ENCODE data around the gene ITGA2. TPM values are rescaled to one million over a fixed set of nuclear protein-coding genes. Genes with fewer than 3 reads are reported as not detected.

ITGA2 gene
- total RNA-seq, 1 donor from 2014 or later: 35.0 TPM

- H3K36me3 ChIP-seq (ENCODE audit: control insufficient read depth, insufficient read depth, low read length): no peaks in the 10 kb centered on the region
- TF ChIP-seq CTCF (IDR thresholded peaks at IDR 0.05; ENCODE audit: insufficient read depth, low read length, severe bottlenecking): no peak
- H3K27me3 ChIP-seq (ENCODE audit: control insufficient read depth, insufficient read depth, low read length): no peaks in the 10 kb centered on the region
- DNase-seq (ENCODE audit: low read depth): peak; percentile 98
- no peak overlapping the region for H3K4me3 ChIP-seq (ENCODE audit: low read depth, low read length)
- no peak for FAIRE-seq
Measured at GRCh38 chr5:53037141-53037859, 48.1 kb downstream of the ITGA2 start.

- no peak overlapping the region for H3K4me3 ChIP-seq (ENCODE audit: low read depth, low read length)
- FAIRE-seq (no peak), DNase-seq (ENCODE audit: low read depth) (peak; percentile 89)
- no peak for TF ChIP-seq CTCF (IDR thresholded peaks at IDR 0.05; ENCODE audit: insufficient read depth, low read length, severe bottlenecking)
- H3K27me3 ChIP-seq (ENCODE audit: control insufficient read depth, insufficient read depth, low read length): no peaks in the 10 kb centered on the region
- H3K36me3 ChIP-seq (ENCODE audit: control insufficient read depth, insufficient read depth, low read length): no peaks in the 10 kb centered on the region
Measured at GRCh38 chr5:53038196-53038847, 49.2 kb downstream of the ITGA2 start.

DNA sequence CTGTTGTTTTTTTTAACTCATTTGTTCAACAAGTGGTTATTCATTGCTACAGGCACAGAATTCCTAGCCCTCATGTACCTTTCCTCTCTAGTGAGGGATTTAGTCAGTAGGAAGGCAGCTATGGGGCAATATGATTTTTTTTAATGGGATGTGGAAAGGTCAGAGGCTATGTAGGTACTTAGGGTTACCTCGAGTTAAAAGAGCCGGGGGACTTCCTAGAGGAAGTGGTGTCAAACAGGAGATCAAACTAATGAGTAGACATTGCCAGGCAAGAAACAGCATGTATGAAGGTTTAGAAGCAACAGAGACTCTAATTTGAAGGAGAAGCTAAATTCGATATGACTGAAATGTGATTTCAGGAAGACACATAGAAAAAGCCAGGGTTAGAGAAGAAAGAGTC is 50.7 kb downstream of the ITGA2 start:
- TF ChIP-seq CTCF (IDR thresholded peaks at IDR 0.05; ENCODE audit: insufficient read depth, low read length, severe bottlenecking): no peak
- H3K4me3 ChIP-seq (ENCODE audit: low read depth, low read length): no peak overlapping the region
- H3K36me3 ChIP-seq (ENCODE audit: control insufficient read depth, insufficient read depth, low read length): peaks cover 1% of the 10 kb centered on the region
- no peaks in the 10 kb centered on the region for H3K27me3 ChIP-seq (ENCODE audit: control insufficient read depth, insufficient read depth, low read length)
- peak; percentile 63 for DNase-seq (ENCODE audit: low read depth)
- FAIRE-seq: no peak

DNA sequence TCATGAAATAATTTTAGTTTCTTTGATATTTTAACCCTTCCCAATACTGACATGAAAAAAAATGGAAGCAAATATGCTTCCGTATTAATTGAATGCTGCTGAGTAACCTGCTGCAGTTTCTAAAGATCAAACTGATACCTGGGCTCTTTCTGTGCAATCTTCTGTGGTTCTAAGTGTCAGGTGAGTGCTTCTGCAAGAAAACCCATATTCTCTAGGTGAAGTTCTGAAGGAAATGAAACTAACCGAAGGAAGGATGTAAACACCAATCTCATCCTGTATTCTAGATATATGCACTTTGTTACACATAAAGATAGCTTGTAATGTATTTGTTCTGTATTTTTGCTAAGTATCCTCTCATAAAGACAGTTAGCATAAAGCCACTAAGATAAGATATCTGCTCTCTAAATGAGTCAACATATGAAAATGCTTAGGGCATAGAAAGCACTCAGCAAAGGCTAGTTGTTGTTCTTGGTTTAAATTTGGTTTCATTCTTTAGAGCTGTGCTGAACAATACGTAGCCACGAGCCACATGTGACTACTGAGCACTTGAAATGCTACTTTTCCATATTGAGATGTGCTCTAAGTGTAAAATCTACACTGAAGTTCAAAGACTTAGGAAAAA is 52.0 kb downstream of the ITGA2 start:
- Histone ChIP-seq H3K27me3 (ENCODE audit: control insufficient read depth, insufficient read depth, low read length) (no peaks in the 10 kb centered on the region), H3K4me3 (ENCODE audit: low read depth, low read length) (no peak overlapping the region), H3K36me3 (ENCODE audit: control insufficient read depth, insufficient read depth, low read length) (peaks cover 1% of the 10 kb centered on the region)
- no peak for DNase-seq (ENCODE audit: low read depth)
- no peak for FAIRE-seq
- no peak for TF ChIP-seq CTCF (IDR thresholded peaks at IDR 0.05; ENCODE audit: insufficient read depth, low read length, severe bottlenecking)

DNA sequence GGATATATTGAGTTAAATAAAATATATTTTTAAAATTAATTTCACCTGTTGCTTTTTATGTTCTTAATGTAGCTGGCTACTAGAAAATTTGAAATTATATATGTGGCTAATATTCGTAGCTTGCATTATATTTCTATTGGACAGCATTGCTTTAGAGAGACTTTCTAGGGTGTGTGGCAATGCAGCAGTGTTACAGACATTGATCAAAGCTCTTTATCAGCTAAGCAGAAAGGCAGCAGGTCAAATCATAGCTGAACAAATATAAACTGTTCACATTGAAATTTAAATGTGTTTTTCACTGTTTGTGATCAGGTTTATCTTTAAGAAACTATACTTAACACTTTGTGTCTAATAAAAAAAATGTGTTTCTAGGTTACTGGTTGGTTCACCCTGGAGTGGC is 52.6 kb downstream of the ITGA2 start:
- no peak overlapping the region for H3K4me3 ChIP-seq (ENCODE audit: low read depth, low read length)
- H3K27me3 ChIP-seq (ENCODE audit: control insufficient read depth, insufficient read depth, low read length): no peaks in the 10 kb centered on the region
- H3K36me3 ChIP-seq (ENCODE audit: control insufficient read depth, insufficient read depth, low read length): peaks cover 1% of the 10 kb centered on the region
- no peak for FAIRE-seq
- no peak for TF ChIP-seq CTCF (IDR thresholded peaks at IDR 0.05; ENCODE audit: insufficient read depth, low read length, severe bottlenecking)
- no peak for DNase-seq (ENCODE audit: low read depth)
